WERI-Rb-1 (cell line): ENCODE data around the gene DARS1.

Experiments used
- DNase-seq: peaks from one replicate; pipeline ENCODE4 v3.0.0-alpha.2; 2020
- H3K27ac ChIP-seq: fragments of 250-450 bp; sonication (Bioruptor Pico); 2 replicates; pipeline ENCODE4 v1.5.1; 2020; ENCODE audit warnings: mild to moderate bottlenecking, moderate library complexity
- H3K27me3 ChIP-seq: fragments of 250-450 bp; sonication (Bioruptor Pico); 2 replicates; pipeline ENCODE4 v1.5.1; 2021; ENCODE audit warnings: mild to moderate bottlenecking, low read depth, moderate library complexity; ENCODE audit not compliant: insufficient read depth, severe bottlenecking
- H3K36me3 ChIP-seq: fragments of 250-450 bp; sonication (Bioruptor Pico); 2 replicates; pipeline ENCODE4 v1.5.1; 2020; ENCODE audit warnings: mild to moderate bottlenecking, moderate library complexity
- H3K4me3 ChIP-seq: 2 replicates; pipeline ENCODE4 v1.5.1; 2011; ENCODE audit warnings: low read depth, mild to moderate bottlenecking, control low read depth, low read length
- H3K9me3 ChIP-seq: fragments of 250-450 bp; sonication (Bioruptor Pico); 2 replicates; pipeline ENCODE4 v1.5.1; 2021; ENCODE audit warnings: mild to moderate bottlenecking, moderate library complexity; ENCODE audit not compliant: severe bottlenecking
- TF ChIP-seq, protein P1 (sequence below): IDR thresholded peaks from 2 replicates; pipeline ENCODE4 v1.5.1; 2011; ENCODE audit warnings: low read depth, mild to moderate bottlenecking, control low read depth, inconsistent platforms, low read length

The DARS1 gene

DNA sequence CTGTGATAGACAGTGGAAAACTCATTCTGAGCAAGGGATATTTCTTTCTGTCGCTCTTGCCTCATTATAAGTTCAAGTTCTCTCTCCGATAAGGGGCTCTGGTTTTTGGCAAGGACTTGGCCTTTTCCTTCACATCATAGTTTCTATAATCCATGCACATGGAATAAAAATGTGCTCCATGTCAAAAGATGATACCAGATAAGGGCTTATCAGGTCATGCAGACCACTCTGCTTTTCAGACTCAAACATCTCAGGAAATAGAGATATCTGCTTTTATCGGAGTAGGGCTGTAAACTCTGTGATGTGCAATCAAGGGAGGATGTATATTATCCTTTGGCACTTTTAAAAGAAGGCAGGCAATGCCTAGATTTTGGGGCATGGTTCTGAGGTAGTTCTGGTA is 45.0 kb upstream of the DARS1 start:
- TF ChIP-seq, protein P1, sequence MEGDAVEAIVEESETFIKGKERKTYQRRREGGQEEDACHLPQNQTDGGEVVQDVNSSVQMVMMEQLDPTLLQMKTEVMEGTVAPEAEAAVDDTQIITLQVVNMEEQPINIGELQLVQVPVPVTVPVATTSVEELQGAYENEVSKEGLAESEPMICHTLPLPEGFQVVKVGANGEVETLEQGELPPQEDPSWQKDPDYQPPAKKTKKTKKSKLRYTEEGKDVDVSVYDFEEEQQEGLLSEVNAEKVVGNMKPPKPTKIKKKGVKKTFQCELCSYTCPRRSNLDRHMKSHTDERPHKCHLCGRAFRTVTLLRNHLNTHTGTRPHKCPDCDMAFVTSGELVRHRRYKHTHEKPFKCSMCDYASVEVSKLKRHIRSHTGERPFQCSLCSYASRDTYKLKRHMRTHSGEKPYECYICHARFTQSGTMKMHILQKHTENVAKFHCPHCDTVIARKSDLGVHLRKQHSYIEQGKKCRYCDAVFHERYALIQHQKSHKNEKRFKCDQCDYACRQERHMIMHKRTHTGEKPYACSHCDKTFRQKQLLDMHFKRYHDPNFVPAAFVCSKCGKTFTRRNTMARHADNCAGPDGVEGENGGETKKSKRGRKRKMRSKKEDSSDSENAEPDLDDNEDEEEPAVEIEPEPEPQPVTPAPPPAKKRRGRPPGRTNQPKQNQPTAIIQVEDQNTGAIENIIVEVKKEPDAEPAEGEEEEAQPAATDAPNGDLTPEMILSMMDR: no peak
- Histone ChIP-seq H3K9me3 (no peaks in the 10 kb centered on the region), H3K27me3 (no peaks in the 10 kb centered on the region), H3K36me3 (no peaks in the 10 kb centered on the region), H3K27ac (no peak overlapping the region), H3K4me3 (no peak overlapping the region)
- DNase-seq: no peak

DNA sequence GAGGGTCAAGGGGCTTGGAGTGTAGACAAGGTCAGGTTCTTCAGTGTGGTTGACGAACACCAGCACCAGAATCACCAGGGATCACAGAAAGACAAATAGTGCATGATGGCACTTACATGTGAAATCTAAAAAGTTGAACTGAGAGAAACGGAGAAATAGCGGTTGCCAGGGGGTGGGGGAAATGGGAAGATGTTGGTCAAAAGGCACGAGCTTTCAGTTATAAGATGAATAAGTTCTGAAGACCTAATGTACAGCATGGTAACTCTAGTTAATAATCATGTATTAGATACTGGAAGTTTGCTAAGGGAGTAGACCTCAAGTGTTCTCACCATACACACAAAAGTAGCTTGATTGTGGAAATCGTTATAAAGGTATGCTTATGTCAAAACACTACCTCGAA is 43.7 kb upstream of the DARS1 start:
- no peak for DNase-seq
- Histone ChIP-seq H3K27ac (no peak overlapping the region), H3K9me3 (no peaks in the 10 kb centered on the region), H3K4me3 (no peak overlapping the region), H3K36me3 (no peaks in the 10 kb centered on the region), H3K27me3 (no peaks in the 10 kb centered on the region)
- TF ChIP-seq, protein P1: no peak

DNA sequence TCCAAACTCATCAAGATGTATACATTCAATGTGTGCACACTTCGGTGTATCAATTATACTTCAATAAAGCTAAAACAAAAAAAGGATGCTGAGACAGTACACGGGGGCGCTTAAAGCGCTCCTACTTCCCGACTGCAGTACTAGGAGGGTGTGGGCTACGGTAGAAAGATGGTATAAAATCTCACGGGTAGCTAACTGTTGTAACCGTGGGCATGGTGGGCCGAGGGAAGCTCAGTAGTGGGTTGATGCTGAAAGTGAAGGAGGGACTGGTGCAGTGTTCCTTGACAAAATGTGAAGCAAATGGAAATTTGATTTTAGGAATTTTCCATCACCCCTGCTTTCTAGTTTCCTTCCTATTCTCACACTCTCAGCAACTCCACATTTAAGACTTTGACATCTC is 42.6 kb upstream of the DARS1 start:
- no peak for DNase-seq
- Histone ChIP-seq H3K27me3 (no peaks in the 10 kb centered on the region), H3K27ac (no peak overlapping the region), H3K36me3 (no peaks in the 10 kb centered on the region), H3K9me3 (no peaks in the 10 kb centered on the region), H3K4me3 (no peak overlapping the region)
- TF ChIP-seq, protein P1: no peak

DNA sequence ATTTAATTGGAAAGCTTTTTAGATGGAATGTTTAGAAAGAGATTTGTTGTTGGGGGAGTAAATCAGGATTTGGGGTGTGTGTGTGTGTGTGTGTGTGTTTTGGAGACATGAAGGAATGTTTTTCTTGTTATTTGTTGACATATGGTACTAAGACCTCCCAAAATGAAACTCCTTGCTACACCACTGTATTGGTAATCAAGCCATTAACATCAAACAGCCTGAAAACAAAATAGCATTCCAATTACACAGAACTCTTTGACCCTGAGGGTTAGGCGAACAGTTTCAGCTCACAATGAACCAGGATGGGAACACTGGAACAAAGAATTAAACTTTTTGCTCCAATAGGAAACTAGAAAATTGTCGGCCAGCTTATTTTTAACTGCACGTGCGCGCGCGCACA is 41.7 kb upstream of the DARS1 start:
- no peaks in the 10 kb centered on the region for H3K9me3 ChIP-seq
- no peak overlapping the region for H3K27ac ChIP-seq
- DNase-seq: no peak
- H3K27me3 ChIP-seq: no peaks in the 10 kb centered on the region
- H3K36me3 ChIP-seq: no peaks in the 10 kb centered on the region
- TF ChIP-seq, protein P1: no peak
- no peak overlapping the region for H3K4me3 ChIP-seq

DNA sequence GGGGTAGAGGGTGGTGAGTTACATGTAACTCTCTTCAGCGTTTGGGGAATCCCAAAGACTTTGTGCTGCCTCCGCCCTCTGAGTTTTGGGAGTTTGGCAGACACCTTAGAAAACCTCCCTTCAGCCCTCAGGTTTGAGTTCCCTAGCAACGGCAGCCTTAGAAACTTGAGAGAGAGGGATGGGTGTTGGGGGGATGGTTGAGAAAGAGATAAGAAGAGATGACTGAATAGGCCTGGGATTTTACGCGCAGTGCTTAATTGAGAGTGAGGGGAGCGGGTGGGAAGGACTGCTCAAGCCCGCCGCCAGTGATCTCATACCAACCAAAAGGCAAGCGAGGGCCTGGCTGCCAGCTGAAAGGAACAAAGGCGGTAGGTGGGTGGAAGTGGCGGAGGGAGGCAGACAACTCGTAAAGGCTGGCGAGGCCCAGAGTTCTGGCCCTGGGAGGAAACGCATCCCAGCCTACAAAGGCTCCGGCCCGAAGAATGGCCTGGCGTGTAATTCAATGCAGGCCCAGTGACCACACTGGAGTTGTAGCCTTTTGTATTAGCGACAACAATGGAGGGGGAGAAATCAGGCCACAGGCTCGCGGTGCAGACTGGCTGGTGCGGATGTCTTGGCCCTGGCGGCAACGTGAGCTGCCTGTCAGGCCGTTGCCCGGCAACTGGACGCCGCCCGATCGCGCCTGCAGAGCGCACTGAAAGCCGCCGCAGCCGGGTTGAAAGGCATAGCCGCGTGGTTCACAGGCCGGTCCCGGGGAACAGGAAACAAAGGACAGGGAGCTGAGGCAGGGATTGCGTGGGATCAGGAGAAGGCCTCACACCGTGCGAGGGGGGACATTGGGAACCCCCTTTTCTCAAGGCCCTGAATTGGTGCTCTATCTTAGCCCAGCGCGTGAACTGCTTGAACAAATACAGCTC is 39.9 kb upstream of the DARS1 start:
- TF ChIP-seq, protein P1: no peak
- DNase-seq: peak; percentile 55
- no peak overlapping the region for H3K27ac ChIP-seq
- H3K27me3 ChIP-seq: no peaks in the 10 kb centered on the region
- H3K9me3 ChIP-seq: no peaks in the 10 kb centered on the region
- H3K36me3 ChIP-seq: no peaks in the 10 kb centered on the region
- no peak overlapping the region for H3K4me3 ChIP-seq
